Skeletal muscle tissue (tissue), 4 donors: ENCODE data around the gene VCAM1. TPM values are rescaled to one million over a fixed set of nuclear protein-coding genes. Genes with fewer than 3 reads are reported as not detected.

Source experiments
- H3K27ac ChIP-seq: one replicate; pipeline ENCODE4 v1.7.0; 2013; ENCODE audit warnings: mild to moderate bottlenecking, low read depth, low read length, inconsistent platforms
- H3K27me3 ChIP-seq, 3 donors: one replicate each; pipeline ENCODE4 v1.7.0; 2013; ENCODE audit warnings: low read length in 3 of 3; ENCODE audit not compliant: control insufficient read depth in 3 of 3, insufficient read depth in 3 of 3
- H3K36me3 ChIP-seq, 3 donors: one replicate each; pipeline ENCODE4 v1.7.0; 2013; ENCODE audit warnings: low read length in 3 of 3; ENCODE audit not compliant: control insufficient read depth in 3 of 3, insufficient read depth in 3 of 3
- H3K4me1 ChIP-seq, 3 donors: one replicate each; pipeline ENCODE4 v1.7.0; 2013; ENCODE audit warnings: low read length in 3 of 3, mild to moderate bottlenecking in 3 of 3; ENCODE audit not compliant: control insufficient read depth in 3 of 3, insufficient read depth in 3 of 3
- H3K4me3 ChIP-seq, 3 donors: one replicate each; pipeline ENCODE4 v1.7.0; 2013; ENCODE audit warnings: low read length in 3 of 3
- H3K9ac ChIP-seq, 3 donors: one replicate each; pipeline ENCODE4 v1.7.0; 2013; ENCODE audit warnings: low read length in 3 of 3, mild to moderate bottlenecking in 3 of 3, moderate library complexity in 2 of 3, low read depth in 1 of 3
- H3K9me3 ChIP-seq, 3 donors: one replicate each; pipeline ENCODE4 v1.7.0; 2013; ENCODE audit warnings: low read length in 3 of 3; ENCODE audit not compliant: control insufficient read depth in 3 of 3
- total RNA-seq: library from RNA; depleted of rRNA; stranded (reverse); fragments of >200 nt; gene quantifications from one replicate; pipeline ENCODE4 v1.2.3, GENCODE V29; 2014
- donor health status: Osteomylitis.

The VCAM1 gene
- total RNA-seq, 1 donor from 2014 or later: 26.1 TPM

GRCh38 chr1:100720751-100721150 lies 1.2 kb downstream of the VCAM1 start:
- H3K9me3 ChIP-seq: no peaks in the 10 kb centered on the region
- no peak overlapping the region for H3K27ac ChIP-seq
- no peaks in the 10 kb centered on the region for H3K36me3 ChIP-seq
- no peak overlapping the region for H3K9ac ChIP-seq
- no peaks in the 10 kb centered on the region for H3K27me3 ChIP-seq
- H3K4me1 ChIP-seq: peaks cover 0 to 3% (median 0%) of the 10 kb centered on the region in 3 donors
- peak overlapping the region in 2 of 3 donors; percentile 42 to 65 for H3K4me3 ChIP-seq

DNA sequence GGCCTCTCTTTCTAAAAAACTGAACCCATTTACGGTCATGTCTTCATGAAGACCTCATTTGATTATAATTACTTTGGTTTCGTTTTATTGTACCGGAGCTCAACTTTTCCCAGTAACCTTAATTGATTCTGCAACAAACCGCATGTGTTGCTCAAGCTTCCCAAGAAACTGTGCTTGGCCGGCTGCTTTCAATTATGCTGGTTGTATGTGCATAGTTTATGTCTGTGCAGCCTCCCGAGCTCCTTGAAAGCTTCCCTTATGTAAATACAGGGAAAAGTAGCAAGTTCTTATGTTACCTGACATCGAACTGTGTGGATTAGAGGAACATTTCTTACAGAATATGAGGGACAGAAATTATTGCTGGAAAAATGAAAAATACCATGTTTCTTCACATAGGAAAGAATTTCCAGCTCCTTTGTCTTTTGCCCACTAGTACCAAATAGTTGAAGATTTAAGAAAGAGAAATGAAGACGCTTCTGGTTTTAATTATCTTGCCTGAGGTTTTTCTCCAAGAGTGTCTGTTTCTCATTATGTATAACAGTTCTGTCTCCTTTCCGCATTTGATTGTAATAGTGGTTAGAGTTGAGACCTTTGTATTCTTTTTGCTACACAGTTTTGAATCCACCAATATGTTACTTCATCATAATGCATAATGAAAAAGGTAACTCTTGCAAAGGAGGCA lies 2.1 kb downstream of the VCAM1 start:
- Histone ChIP-seq H3K27ac (no peak overlapping the region), H3K27me3 (no peaks in the 10 kb centered on the region), H3K36me3 (no peaks in the 10 kb centered on the region), H3K9ac (peak overlapping the region in 1 of 3 donors; percentile 40), H3K4me3 (peak overlapping the region in 2 of 3 donors; percentile 27 to 65), H3K4me1 (peaks cover 0 to 3% (median 0%) of the 10 kb centered on the region in 3 donors), H3K9me3 (no peaks in the 10 kb centered on the region)

GRCh38 chr1:100722221-100722620 lies 2.7 kb downstream of the VCAM1 start:
- Histone ChIP-seq H3K27me3 (no peaks in the 10 kb centered on the region), H3K36me3 (no peaks in the 10 kb centered on the region), H3K9ac (no peak overlapping the region), H3K4me3 (peak overlapping the region in 1 of 3 donors; percentile 65), H3K27ac (no peak overlapping the region), H3K9me3 (no peaks in the 10 kb centered on the region), H3K4me1 (peaks cover 0 to 3% (median 0%) of the 10 kb centered on the region in 3 donors)

GRCh38 chr1:100724281-100724680 lies 4.7 kb downstream of the VCAM1 start:
- H3K27me3 ChIP-seq: no peaks in the 10 kb centered on the region
- H3K9me3 ChIP-seq: no peaks in the 10 kb centered on the region
- no peak overlapping the region for H3K4me3 ChIP-seq
- H3K36me3 ChIP-seq: no peaks in the 10 kb centered on the region
- no peak overlapping the region for H3K27ac ChIP-seq
- H3K9ac ChIP-seq: no peak overlapping the region
- H3K4me1 ChIP-seq: peaks cover 0 to 5% (median 0%) of the 10 kb centered on the region in 3 donors

GRCh38 chr1:100730130-100730529 lies 10.6 kb downstream of the VCAM1 start:
- Histone ChIP-seq H3K9ac (no peak overlapping the region), H3K36me3 (no peaks in the 10 kb centered on the region), H3K4me1 (peaks cover 0 to 2% (median 0%) of the 10 kb centered on the region in 3 donors), H3K4me3 (no peak overlapping the region), H3K27ac (no peak overlapping the region), H3K9me3 (no peaks in the 10 kb centered on the region), H3K27me3 (no peaks in the 10 kb centered on the region)

DNA sequence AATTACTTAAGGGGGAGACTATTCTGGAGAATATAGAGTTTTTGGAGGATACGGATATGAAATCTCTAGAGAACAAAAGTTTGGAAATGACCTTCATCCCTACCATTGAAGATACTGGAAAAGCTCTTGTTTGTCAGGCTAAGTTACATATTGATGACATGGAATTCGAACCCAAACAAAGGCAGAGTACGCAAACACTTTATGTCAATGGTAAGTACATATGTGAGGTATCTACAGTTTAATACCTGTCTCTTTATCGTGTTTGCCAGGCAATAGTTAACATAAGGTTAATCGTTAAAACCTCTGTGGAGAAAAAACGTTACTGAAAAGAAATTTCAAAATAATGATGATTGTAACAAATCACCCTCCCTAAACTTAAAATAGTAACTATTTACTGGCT lies 11.8 kb downstream of the VCAM1 start:
- Histone ChIP-seq H3K9me3 (no peaks in the 10 kb centered on the region), H3K27me3 (no peaks in the 10 kb centered on the region), H3K4me1 (peaks cover 0 to 2% (median 0%) of the 10 kb centered on the region in 3 donors), H3K9ac (no peak overlapping the region), H3K4me3 (no peak overlapping the region), H3K36me3 (no peaks in the 10 kb centered on the region), H3K27ac (no peak overlapping the region)

GRCh38 chr1:100731758-100732157 lies 12.2 kb downstream of the VCAM1 start:
- no peaks in the 10 kb centered on the region for H3K27me3 ChIP-seq
- peaks cover 0 to 2% (median 0%) of the 10 kb centered on the region in 3 donors for H3K4me1 ChIP-seq
- H3K9ac ChIP-seq: no peak overlapping the region
- no peak overlapping the region for H3K27ac ChIP-seq
- H3K9me3 ChIP-seq: no peaks in the 10 kb centered on the region
- H3K4me3 ChIP-seq: no peak overlapping the region
- H3K36me3 ChIP-seq: no peaks in the 10 kb centered on the region

DNA sequence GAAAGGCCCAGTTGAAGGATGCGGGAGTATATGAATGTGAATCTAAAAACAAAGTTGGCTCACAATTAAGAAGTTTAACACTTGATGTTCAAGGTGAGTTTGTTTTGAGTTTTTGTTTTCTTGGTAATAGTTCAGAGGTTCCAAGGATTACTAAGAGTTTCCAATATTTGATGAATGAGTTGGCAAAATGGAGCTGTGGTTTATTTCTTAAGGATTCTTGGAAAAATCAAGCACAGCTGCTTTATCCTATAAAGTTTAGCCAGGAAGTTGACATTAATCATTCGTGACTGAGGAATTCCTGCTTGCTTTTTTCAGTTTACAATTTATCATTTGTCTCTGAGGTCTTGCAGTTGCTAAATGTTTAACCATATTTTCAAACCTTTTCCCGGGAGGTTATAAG lies 15.1 kb downstream of the VCAM1 start:
- Histone ChIP-seq H3K4me3 (no peak overlapping the region), H3K9ac (no peak overlapping the region), H3K9me3 (no peaks in the 10 kb centered on the region), H3K4me1 (no peaks in the 10 kb centered on the region), H3K27me3 (no peaks in the 10 kb centered on the region), H3K27ac (peak overlapping the region; percentile 8), H3K36me3 (no peaks in the 10 kb centered on the region)

- Histone ChIP-seq H3K27ac (no peak overlapping the region), H3K36me3 (no peaks in the 10 kb centered on the region), H3K27me3 (no peaks in the 10 kb centered on the region), H3K9me3 (no peaks in the 10 kb centered on the region), H3K4me3 (no peak overlapping the region), H3K9ac (no peak overlapping the region), H3K4me1 (no peaks in the 10 kb centered on the region)
Measured at GRCh38 chr1:100735244-100735643, 15.7 kb downstream of the VCAM1 start.

- no peak overlapping the region for H3K9ac ChIP-seq
- no peaks in the 10 kb centered on the region for H3K9me3 ChIP-seq
- no peak overlapping the region for H3K27ac ChIP-seq
- no peak overlapping the region for H3K4me3 ChIP-seq
- H3K36me3 ChIP-seq: no peaks in the 10 kb centered on the region
- no peaks in the 10 kb centered on the region for H3K4me1 ChIP-seq
- no peaks in the 10 kb centered on the region for H3K27me3 ChIP-seq
Measured at GRCh38 chr1:100736324-100736723, 16.8 kb downstream of the VCAM1 start.
